C4-2B (cell line): ENCODE results near the gene LRCOL1.

Experiments used
- H3K27ac ChIP-seq: fragments of 450-650 bp; 2 replicates; pipeline ENCODE4 v1.5.1; 2017
- ZFX ChIP-seq: fragments of 450-650 bp; IDR thresholded peaks from 2 replicates; pipeline ENCODE4 v1.6.1; 2017
- TF ChIP-seq, protein P1 (sequence below): fragments of 450-650 bp; conservative IDR thresholded peaks from 2 replicates; pipeline ENCODE4 v1.5.1; 2017; ENCODE audit warnings: mild to moderate bottlenecking

The LRCOL1 gene

DNA sequence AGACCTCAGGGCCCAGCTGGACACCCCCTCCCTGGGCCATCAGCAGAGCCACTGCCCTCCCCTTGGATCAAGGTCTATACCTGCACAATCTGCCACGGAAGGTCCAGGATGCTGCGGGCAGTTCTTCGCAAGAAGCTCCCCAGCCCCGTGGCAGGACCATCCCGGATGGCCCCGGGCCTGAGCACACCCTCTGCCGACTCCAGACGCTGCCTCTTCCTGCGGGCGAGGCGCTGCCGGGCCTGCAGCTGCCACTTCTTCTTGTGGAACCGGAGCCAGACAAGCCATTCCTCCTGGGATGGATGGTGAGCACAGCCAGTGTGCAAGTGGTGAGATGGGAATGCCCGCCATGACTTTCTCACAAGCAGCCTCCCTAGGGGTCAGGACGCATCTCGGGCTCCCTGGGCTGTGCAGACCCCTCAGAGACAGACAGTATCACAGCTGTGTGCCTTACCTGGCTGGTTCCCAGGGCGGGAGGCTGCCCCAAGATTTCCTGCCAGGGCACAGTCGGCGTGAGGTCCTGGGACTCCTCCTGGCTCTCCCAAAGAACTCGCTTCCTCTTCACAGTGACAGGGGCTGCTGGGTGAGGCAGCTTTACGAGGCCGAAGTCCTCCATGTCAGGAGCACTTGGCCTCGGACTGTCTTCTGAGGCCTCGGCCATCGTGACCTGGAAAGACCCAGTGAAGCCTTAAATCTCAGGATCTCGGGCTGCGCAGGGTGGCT lies 39.0 kb upstream of the LRCOL1 start:
- TF ChIP-seq, protein P1, sequence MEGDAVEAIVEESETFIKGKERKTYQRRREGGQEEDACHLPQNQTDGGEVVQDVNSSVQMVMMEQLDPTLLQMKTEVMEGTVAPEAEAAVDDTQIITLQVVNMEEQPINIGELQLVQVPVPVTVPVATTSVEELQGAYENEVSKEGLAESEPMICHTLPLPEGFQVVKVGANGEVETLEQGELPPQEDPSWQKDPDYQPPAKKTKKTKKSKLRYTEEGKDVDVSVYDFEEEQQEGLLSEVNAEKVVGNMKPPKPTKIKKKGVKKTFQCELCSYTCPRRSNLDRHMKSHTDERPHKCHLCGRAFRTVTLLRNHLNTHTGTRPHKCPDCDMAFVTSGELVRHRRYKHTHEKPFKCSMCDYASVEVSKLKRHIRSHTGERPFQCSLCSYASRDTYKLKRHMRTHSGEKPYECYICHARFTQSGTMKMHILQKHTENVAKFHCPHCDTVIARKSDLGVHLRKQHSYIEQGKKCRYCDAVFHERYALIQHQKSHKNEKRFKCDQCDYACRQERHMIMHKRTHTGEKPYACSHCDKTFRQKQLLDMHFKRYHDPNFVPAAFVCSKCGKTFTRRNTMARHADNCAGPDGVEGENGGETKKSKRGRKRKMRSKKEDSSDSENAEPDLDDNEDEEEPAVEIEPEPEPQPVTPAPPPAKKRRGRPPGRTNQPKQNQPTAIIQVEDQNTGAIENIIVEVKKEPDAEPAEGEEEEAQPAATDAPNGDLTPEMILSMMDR = no peak
- TF ChIP-seq ZFX = no peak
- H3K27ac ChIP-seq = no peak overlapping the region

DNA sequence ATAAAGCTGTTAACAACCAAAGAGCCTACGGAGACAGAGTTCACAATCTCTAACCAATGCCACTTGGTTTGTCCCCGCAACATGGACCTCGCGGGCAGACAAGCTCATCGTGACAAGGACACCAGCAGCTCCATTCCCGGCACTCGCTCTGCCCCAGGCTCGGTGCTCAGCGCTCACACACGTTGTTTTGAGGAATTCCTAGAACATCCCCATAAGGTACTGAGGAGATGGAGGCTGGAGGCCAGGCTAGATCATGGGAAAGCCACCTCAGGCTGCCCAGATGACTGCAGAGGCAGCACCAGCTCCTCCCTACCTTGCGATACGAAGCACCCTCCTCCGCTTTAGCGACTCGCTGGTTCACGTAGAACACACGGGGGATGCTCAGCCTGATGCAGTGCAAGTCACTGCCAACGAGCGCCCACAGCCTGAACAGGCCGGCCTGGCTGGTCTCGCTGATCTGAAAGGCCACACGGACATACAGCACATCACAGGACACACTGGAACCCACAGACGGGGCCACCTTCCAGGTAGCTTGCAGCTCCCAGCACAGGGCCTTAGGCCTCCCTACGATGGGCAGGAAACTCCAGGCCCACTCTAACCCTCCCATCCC lies 38.3 kb upstream of the LRCOL1 start:
- no peak overlapping the region for H3K27ac ChIP-seq
- TF ChIP-seq, protein P1 = no peak
- no peak for TF ChIP-seq ZFX

DNA sequence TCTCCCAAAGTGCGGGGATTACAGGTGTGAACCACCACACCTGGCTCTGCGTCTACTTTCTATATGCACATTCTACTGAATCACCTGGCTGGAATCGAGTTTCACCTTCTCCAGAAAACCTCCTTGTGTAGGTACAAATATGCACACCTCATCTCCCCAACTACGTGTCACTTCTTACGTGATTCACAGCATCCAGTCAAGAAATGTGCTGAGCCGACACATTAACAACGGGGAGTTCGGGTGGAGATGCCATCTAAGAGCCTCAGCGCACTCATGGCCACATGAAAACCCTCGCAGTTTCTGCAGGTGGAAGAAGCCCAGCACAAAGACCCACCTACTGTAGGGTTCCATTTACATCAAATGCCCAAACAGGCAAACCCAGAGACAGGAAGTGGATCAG lies 37.5 kb upstream of the LRCOL1 start:
- TF ChIP-seq ZFX = no peak
- TF ChIP-seq, protein P1 = no peak
- H3K27ac ChIP-seq = no peak overlapping the region

DNA sequence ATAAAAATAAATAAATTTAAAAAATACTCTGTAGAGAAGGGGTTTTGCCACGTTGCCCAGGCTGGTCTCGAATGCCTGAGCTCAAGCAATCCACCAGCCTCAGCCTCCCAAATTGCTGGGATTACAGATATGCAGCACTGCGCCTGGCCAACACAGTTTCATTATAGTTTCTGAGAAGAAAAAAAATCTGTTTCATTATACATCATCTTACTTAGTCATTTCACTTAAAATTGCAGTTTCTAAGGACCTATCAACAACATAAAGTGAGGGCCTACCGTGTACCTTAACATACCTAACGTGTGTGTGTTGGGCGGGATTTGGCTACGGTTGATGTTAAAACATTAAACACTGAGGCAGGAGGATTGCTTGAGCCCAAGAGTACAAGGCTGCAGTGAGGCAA lies 36.5 kb upstream of the LRCOL1 start:
- H3K27ac ChIP-seq = no peak overlapping the region
- TF ChIP-seq ZFX = no peak
- TF ChIP-seq, protein P1 = no peak

DNA sequence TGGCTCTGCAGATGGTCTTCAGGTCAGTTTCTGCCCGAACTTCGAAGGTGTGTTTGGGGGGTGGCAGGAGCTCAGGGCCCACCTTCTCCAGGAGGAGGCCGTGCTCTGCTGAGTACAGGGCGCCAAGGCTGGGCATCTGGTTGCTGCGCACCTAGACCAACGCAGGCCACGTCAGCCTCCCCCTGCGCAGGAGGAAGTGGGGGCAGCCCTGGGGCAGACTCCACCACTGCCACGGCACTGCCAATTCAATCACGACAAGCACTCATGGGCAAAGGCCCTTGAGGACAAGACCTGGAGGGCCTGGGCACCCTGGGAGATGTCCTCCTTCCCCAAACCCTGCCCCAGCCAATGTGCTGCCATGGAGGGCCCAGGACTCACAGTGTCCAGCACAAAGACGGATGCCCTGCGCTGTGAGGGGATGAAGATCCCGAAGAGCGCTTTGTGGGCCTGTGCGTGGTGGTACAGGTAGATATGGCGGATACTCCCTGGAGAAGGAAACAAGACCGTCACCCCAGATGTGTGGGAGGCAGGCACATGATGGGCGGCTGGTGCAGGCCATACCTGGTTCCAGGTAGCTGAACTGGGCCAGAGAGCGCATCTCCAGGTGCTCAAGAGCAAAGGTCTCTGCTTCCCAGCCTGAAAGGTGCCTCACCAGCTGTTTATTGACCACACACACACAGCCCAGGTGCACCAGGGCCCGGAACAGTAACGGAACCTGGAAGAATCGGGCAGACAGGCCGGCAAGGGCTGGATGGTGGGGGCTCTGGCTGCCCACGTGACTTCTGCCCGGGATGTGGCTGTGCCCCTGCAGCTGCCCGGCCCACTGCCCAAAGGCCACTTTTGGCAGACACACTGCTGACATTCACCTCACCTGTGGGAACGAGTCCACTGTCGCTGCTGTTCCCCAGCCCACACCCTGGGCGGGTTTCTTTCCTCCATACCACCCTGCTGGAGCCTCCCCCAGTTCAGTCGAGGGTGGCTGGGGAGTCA lies 32.8 kb upstream of the LRCOL1 start:
- no peak overlapping the region for H3K27ac ChIP-seq
- no peak for TF ChIP-seq ZFX
- TF ChIP-seq, protein P1 = no peak

DNA sequence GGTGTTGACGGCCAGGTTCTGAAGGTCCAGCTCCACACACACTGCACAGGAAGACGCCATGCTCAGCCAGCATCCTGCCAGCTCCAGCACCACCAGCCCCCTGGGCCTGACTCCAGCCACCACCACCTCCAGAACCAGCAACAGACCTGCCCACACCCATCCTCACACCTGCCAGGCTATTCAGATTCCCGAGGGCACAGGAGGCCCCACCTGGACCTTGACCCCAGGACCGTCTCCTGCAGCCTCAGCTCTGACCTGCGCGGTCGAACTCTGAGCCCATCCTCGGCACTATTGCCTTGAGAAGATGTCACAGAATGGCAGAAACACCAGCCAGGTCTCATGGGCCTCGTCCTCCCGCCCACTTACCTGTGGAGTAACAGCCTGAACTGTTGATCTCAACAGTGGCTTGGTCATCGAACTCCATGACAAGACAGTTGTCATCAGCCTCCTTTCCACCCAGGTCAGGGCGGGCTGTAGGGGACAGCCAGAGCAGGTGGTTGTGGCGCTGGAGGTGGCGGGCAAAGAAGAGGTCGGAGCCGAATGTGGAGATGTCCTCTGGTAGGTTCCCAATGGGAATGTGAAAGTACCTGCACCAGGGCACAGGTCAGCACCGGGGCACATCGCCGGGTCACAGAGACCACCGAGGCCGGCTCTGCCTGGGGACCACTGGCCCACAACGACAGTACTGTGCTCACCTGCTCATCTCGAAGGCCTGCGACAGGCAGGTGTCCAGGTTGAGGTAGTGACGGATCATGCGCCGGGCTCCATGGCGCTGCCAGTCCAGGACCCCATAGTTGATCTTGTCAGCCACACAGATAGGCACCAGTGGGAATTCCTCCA lies 31.6 kb upstream of the LRCOL1 start:
- no peak overlapping the region for H3K27ac ChIP-seq
- TF ChIP-seq, protein P1 = no peak
- TF ChIP-seq ZFX = no peak
